HG03103 (cell line): Measurements from ENCODE around the gene LIF.
"Not testable (repeated sequence)": the region's sequence is repeated elsewhere in the genome, so short reads cannot be mapped to it uniquely, and the experiment has no call there.

Experiments
- ATAC-seq: cut with Tn5 transposase; IDR thresholded peaks from one replicate; pipeline ENCODE4 v1.9.1; 2021; ENCODE audit warnings: low read depth; ENCODE audit not compliant: unreplicated experiment

The LIF gene

GRCh38 chr22:30228509-30229359 is 17.8 kb downstream of the LIF start:
- no peak for ATAC-seq

GRCh38 chr22:30227438-30228228 is 18.9 kb downstream of the LIF start:
- ATAC-seq: no peak

- ATAC-seq: no peak
Observed at GRCh38 chr22:30226192-30226832, 20.2 kb downstream of the LIF start.

- no peak for ATAC-seq
Observed at GRCh38 chr22:30225220-30225927, 21.2 kb downstream of the LIF start.

- no peak for ATAC-seq
Observed at GRCh38 chr22:30224161-30224857, 22.2 kb downstream of the LIF start.

- no peak for ATAC-seq
Observed at GRCh38 chr22:30223303-30223702, 23.3 kb downstream of the LIF start.

GRCh38 chr22:30222321-30222720 is 24.2 kb downstream of the LIF start:
- no peak for ATAC-seq

GRCh38 chr22:30221121-30221992 is 25.2 kb downstream of the LIF start:
- no peak for ATAC-seq

- no peak for ATAC-seq
Observed at GRCh38 chr22:30220338-30221012, 26.1 kb downstream of the LIF start.

- no peak for ATAC-seq
Observed at GRCh38 chr22:30219668-30220278, 26.8 kb downstream of the LIF start.

GRCh38 chr22:30219049-30219654 is 27.4 kb downstream of the LIF start:
- no peak for ATAC-seq

- ATAC-seq: no peak
Observed at GRCh38 chr22:30217698-30218560, 28.6 kb downstream of the LIF start.

GRCh38 chr22:30216710-30217109 is 29.8 kb downstream of the LIF start:
- ATAC-seq: no peak

- not testable (repeated sequence) for ATAC-seq
Observed at GRCh38 chr22:30216272-30216671, 30.3 kb downstream of the LIF start.

- ATAC-seq: no peak
Observed at GRCh38 chr22:30214703-30215407, 31.7 kb downstream of the LIF start.

- no peak for ATAC-seq
Observed at GRCh38 chr22:30212996-30213441, 33.5 kb downstream of the LIF start.
